MM.1S (cell line): ENCODE measurements around the gene EGF.

ENCODE experiments used
- CTCF ChIP-seq: fragments of 300-600 bp; sonication (generic); IDR thresholded peaks from 2 replicates; pipeline ENCODE4 v1.5.1; 2016; ENCODE audit warnings: antibody characterized with exemption, low read length, mixed read lengths
- EZH2 ChIP-seq: fragments of 300-600 bp; sonication (generic); optimal IDR thresholded peaks from 2 replicates; pipeline ENCODE3; 2017; ENCODE audit warnings: low read depth, mild to moderate bottlenecking, antibody characterized with exemption, low read length, mixed read lengths

- TF ChIP-seq CTCF (no peak), EZH2 (no peak)
These were observed 25.6 kb upstream of the EGF start for GRCh38 chr4:109887071-109887470.
